ENCODE measurements around the gene ACSL1.

ACSL1 gene

DNA sequence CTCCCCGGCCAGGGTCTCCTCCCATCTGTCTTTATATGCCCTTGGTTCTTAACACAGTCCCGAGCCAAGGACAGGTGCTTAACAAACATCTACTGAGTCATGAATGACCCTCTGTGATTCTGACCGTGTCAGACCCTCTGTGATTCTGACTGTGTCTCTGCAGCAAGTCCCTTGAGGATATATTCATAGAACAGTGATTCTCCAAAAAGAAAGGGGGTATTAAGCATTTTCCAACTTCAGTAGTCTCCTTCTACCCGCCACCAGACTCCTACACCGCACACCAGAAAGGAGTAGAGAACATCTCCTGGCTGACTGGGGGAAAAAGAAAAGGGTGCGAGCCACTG lies 13.6 kb downstream of the ACSL1 start:
- H4K20me1 ChIP-seq (ENCODE audit: low read depth, low read length): no peaks in the 10 kb centered on the region; the same call in 1 of the 2 replicates
- H3K27ac ChIP-seq (ENCODE audit: low read depth, low read length): no peak overlapping the region

DNA sequence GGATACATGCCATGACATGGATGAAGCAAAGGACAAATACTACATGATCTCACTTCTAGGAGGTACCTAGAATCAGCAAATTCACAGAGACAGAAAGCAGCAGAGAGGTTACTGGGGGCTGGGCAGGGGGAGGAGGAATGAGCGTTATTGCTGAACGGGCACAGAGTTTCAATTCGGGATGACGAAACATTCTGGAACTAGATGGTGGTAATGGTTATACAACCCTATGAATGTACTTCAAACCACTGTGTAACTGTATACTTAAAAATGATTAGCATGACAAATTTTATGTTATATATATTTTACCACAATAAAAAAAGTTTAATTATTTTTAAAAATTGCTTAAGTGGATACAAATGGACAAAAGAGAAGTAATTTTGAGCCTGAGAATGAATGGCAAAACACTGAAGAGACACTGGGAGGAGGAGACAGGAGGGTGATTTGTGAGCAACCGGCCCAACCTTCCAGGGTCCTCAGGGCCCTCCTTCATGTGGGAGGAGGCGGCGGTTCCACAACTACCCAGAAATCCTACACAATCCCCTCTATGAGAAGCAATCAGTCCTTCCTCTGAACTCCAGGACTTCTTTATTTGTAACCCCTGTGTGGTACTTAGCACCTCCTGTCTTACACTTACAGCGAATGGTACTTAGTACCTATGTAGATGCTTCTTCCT lies 14.1 kb downstream of the ACSL1 start:
- no peaks in the 10 kb centered on the region for H3K79me2 ChIP-seq (ENCODE audit: insufficient read depth, low read length)
- no peak for TF ChIP-seq EZH2phosphoT487 (conservative IDR thresholded peaks at IDR 0.05; ENCODE audit: low read length)
- TF ChIP-seq, protein P1, sequence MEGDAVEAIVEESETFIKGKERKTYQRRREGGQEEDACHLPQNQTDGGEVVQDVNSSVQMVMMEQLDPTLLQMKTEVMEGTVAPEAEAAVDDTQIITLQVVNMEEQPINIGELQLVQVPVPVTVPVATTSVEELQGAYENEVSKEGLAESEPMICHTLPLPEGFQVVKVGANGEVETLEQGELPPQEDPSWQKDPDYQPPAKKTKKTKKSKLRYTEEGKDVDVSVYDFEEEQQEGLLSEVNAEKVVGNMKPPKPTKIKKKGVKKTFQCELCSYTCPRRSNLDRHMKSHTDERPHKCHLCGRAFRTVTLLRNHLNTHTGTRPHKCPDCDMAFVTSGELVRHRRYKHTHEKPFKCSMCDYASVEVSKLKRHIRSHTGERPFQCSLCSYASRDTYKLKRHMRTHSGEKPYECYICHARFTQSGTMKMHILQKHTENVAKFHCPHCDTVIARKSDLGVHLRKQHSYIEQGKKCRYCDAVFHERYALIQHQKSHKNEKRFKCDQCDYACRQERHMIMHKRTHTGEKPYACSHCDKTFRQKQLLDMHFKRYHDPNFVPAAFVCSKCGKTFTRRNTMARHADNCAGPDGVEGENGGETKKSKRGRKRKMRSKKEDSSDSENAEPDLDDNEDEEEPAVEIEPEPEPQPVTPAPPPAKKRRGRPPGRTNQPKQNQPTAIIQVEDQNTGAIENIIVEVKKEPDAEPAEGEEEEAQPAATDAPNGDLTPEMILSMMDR (IDR thresholded peaks at IDR 0.05; ENCODE audit: insufficient read depth, low read length, poor library complexity, severe bottlenecking): no peak
- H3K9me3 ChIP-seq (ENCODE audit: insufficient read depth, low read length): no peaks in the 10 kb centered on the region
- no peak overlapping the region for H3K4me2 ChIP-seq (ENCODE audit: low read depth, low read length, poor library complexity, severe bottlenecking)
- H3K9me2 ChIP-seq (replicated peaks; ENCODE audit: insufficient read depth, low read length): no peaks in the 10 kb centered on the region
- no peaks in the 10 kb centered on the region for H3K27me3 ChIP-seq (ENCODE audit: low read length)
- H3K36me3 ChIP-seq (ENCODE audit: low read length): no peaks in the 10 kb centered on the region
- H3F3A ChIP-seq (ENCODE audit: insufficient read depth): no peaks in the 10 kb centered on the region
- H3K27ac ChIP-seq (ENCODE audit: low read depth, low read length): no peak overlapping the region
- H3K4me3 ChIP-seq (ENCODE audit: insufficient read depth, low read length, poor library complexity, severe bottlenecking): no peak overlapping the region
- H3K9ac ChIP-seq (ENCODE audit: low read length): no peak overlapping the region
- no peaks in the 10 kb centered on the region; the same call in 1 of the 2 replicates for H4K20me1 ChIP-seq (ENCODE audit: low read depth, low read length)
- no peak overlapping the region for H2AFZ ChIP-seq (ENCODE audit: low read depth, low read length, severe bottlenecking)

More for the DNA sequence above, 13.6 kb downstream of the ACSL1 start:
- Histone ChIP-seq H3K4me3 (ENCODE audit: insufficient read depth, low read length, poor library complexity, severe bottlenecking) (no peak overlapping the region), H3K9me3 (ENCODE audit: insufficient read depth, low read length) (no peaks in the 10 kb centered on the region), H2AFZ (ENCODE audit: low read depth, low read length, severe bottlenecking) (no peak overlapping the region), H3K36me3 (ENCODE audit: low read length) (no peaks in the 10 kb centered on the region), H3F3A (ENCODE audit: insufficient read depth) (no peaks in the 10 kb centered on the region), H3K9ac (ENCODE audit: low read length) (no peak overlapping the region), H3K9me2 (replicated peaks; ENCODE audit: insufficient read depth, low read length) (no peaks in the 10 kb centered on the region), H3K27me3 (ENCODE audit: low read length) (no peaks in the 10 kb centered on the region), H3K4me2 (ENCODE audit: low read depth, low read length, poor library complexity, severe bottlenecking) (no peak overlapping the region), H3K79me2 (ENCODE audit: insufficient read depth, low read length) (no peaks in the 10 kb centered on the region)
- TF ChIP-seq, protein P1 (IDR thresholded peaks at IDR 0.05; ENCODE audit: insufficient read depth, low read length, poor library complexity, severe bottlenecking): no peak
- TF ChIP-seq EZH2phosphoT487 (conservative IDR thresholded peaks at IDR 0.05; ENCODE audit: low read length): no peak

DNA sequence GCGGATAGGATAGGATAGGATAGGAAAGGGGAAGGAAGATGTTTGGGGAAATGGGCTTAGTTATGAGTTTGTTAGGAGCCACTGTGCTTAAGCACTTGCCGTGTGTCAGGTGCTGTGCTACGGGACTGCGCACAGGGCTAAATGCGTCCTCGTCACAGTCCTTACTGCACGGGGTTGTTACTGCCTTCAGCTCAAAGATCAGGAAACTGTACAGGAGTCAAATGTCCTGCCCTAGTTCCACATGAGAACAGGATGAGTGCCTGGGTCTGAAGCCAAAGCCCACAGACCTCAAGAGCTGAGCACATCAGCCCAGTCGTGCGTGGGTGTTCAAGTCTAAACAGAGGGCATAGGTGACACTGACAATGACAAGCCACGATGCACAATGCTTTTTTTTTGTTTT lies 15.0 kb downstream of the ACSL1 start:
- Histone ChIP-seq H3K36me3 (ENCODE audit: low read length) (no peaks in the 10 kb centered on the region), H3K79me2 (ENCODE audit: insufficient read depth, low read length) (no peaks in the 10 kb centered on the region), H3F3A (ENCODE audit: insufficient read depth) (no peaks in the 10 kb centered on the region), H3K9me3 (ENCODE audit: insufficient read depth, low read length) (no peaks in the 10 kb centered on the region), H2AFZ (ENCODE audit: low read depth, low read length, severe bottlenecking) (no peak overlapping the region), H3K9ac (ENCODE audit: low read length) (no peak overlapping the region), H3K27ac (ENCODE audit: low read depth, low read length) (no peak overlapping the region), H3K27me3 (ENCODE audit: low read length) (no peaks in the 10 kb centered on the region), H3K4me2 (ENCODE audit: low read depth, low read length, poor library complexity, severe bottlenecking) (no peak overlapping the region), H3K4me3 (ENCODE audit: insufficient read depth, low read length, poor library complexity, severe bottlenecking) (no peak overlapping the region), H4K20me1 (ENCODE audit: low read depth, low read length) (no peaks in the 10 kb centered on the region; the same call in 1 of the 2 replicates), H3K9me2 (replicated peaks; ENCODE audit: insufficient read depth, low read length) (no peaks in the 10 kb centered on the region)
- TF ChIP-seq, protein P1 (IDR thresholded peaks at IDR 0.05; ENCODE audit: insufficient read depth, low read length, poor library complexity, severe bottlenecking): no peak
- no peak for TF ChIP-seq EZH2phosphoT487 (conservative IDR thresholded peaks at IDR 0.05; ENCODE audit: low read length)

Data from SU-DHL-6 (cell line).